WTC11 (cell line): Measurements from ENCODE around the gene JKAMP. TPM values are rescaled to one million over a fixed set of nuclear protein-coding genes. Genes with fewer than 3 reads are reported as not detected.

Source experiments
- CREM ChIP-seq: sonication (generic); formaldehyde crosslinking; IDR thresholded peaks from 2 replicates; pipeline ENCODE4 v1.8.1; 2022; ENCODE audit warnings: mild to moderate bottlenecking, missing genetic modification reagents, moderate library complexity
- ESRRA ChIP-seq: sonication (generic); formaldehyde crosslinking; IDR thresholded peaks from 2 replicates; pipeline ENCODE4 v1.8.1; 2022; ENCODE audit warnings: mild to moderate bottlenecking, missing genetic modification reagents, borderline replicate concordance
- IRF1 ChIP-seq: sonication (generic); formaldehyde crosslinking; IDR thresholded peaks from 2 replicates; pipeline ENCODE4 v1.8.0; 2023; ENCODE audit warnings: missing genetic modification reagents
- OVOL2 ChIP-seq: fragments of 250-450 bp; sonication (Bioruptor Pico); IDR thresholded peaks from 2 replicates; pipeline ENCODE4 v1.9.0; 2021; ENCODE audit warnings: mild to moderate bottlenecking, borderline replicate concordance
- RELA ChIP-seq: sonication (generic); formaldehyde crosslinking; IDR thresholded peaks from 2 replicates; pipeline ENCODE4 v1.8.1; 2022; ENCODE audit warnings: missing genetic modification reagents, mild to moderate bottlenecking, borderline replicate concordance
- RORB ChIP-seq: fragments of 250-450 bp; sonication (Bioruptor Pico); IDR thresholded peaks from 2 replicates; pipeline ENCODE4 v1.9.0; 2021; ENCODE audit warnings: mild to moderate bottlenecking
- TCF7 ChIP-seq: sonication (generic); formaldehyde crosslinking; IDR thresholded peaks from 2 replicates; pipeline ENCODE4 v1.8.0; 2022; ENCODE audit warnings: mild to moderate bottlenecking, low read depth, missing genetic modification reagents, moderate library complexity
- TP53 ChIP-seq: sonication (generic); formaldehyde crosslinking; IDR thresholded peaks from 2 replicates; pipeline ENCODE4 v1.8.1; 2023; ENCODE audit warnings: mild to moderate bottlenecking, missing genetic modification reagents
- total RNA-seq: library from RNA; stranded (reverse); gene quantifications from 3 replicates; pipeline ENCODE4 v1.2.3, GENCODE V29; 2021
- TF ChIP-seq, protein P1 (sequence below): fragments of 250-450 bp; sonication (Bioruptor Pico); IDR thresholded peaks from 2 replicates; pipeline ENCODE4 v1.8.0; 2021; ENCODE audit warnings: mild to moderate bottlenecking
- TF ChIP-seq, protein P2 (sequence below): sonication (generic); formaldehyde crosslinking; IDR thresholded peaks from 2 replicates; pipeline ENCODE4 v1.8.1; 2023; ENCODE audit warnings: mild to moderate bottlenecking, missing genetic modification reagents, moderate library complexity

Gene JKAMP
- total RNA-seq, 1 experiment from 2014 or later: 33.2 TPM

GRCh38 chr14:59547310-59547709, 63.0 kb downstream of the JKAMP start (continued):
- TF ChIP-seq IRF1 (CRISPR knock-in tag) (no peak), TP53 (no peak), CREM (CRISPR knock-in tag) (no peak), ESRRA (CRISPR knock-in tag) (no peak), RORB (CRISPR knock-in tag) (no peak), OVOL2 (CRISPR knock-in tag) (no peak), TCF7 (no peak), RELA (no peak)
- TF ChIP-seq, protein P1, sequence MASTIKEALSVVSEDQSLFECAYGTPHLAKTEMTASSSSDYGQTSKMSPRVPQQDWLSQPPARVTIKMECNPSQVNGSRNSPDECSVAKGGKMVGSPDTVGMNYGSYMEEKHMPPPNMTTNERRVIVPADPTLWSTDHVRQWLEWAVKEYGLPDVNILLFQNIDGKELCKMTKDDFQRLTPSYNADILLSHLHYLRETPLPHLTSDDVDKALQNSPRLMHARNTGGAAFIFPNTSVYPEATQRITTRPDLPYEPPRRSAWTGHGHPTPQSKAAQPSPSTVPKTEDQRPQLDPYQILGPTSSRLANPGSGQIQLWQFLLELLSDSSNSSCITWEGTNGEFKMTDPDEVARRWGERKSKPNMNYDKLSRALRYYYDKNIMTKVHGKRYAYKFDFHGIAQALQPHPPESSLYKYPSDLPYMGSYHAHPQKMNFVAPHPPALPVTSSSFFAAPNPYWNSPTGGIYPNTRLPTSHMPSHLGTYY (CRISPR knock-in tag): no peak
- TF ChIP-seq, protein P2, sequence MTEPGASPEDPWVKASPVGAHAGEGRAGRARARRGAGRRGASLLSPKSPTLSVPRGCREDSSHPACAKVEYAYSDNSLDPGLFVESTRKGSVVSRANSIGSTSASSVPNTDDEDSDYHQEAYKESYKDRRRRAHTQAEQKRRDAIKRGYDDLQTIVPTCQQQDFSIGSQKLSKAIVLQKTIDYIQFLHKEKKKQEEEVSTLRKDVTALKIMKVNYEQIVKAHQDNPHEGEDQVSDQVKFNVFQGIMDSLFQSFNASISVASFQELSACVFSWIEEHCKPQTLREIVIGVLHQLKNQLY (CRISPR knock-in tag): no peak

Other genes with a start within 250 kb of the JKAMP start
- gene GPR135, start 19.1 kb upstream of the JKAMP start, total RNA-seq: 1.6 to 1.7 TPM (median 1.7 TPM) in 3 replicates
- 14.3 to 17.5 TPM (median 16.6 TPM) in 3 replicates for gene L3HYPDH, start 109 bp upstream of the JKAMP start, total RNA-seq
- 0.16 to 0.27 TPM in 2 of 3 replicates, not detected in the other for gene CCDC175, start 92.3 kb downstream of the JKAMP start, total RNA-seq